NOMO-1 treated with DMSO at 0.1 percent for 48 hours (cell line): Measurements from ENCODE around the gene AKAP8.
"Not testable (repeated sequence)": the region's sequence is repeated elsewhere in the genome, so short reads cannot be mapped to it uniquely, and the experiment has no call there.

Experiments used
- DNase-seq: peaks from one replicate; lab custom pipeline; 2025; ENCODE audit not compliant: unreplicated experiment; lab: John Stamatoyannopoulos, UW

The AKAP8 gene

DNA sequence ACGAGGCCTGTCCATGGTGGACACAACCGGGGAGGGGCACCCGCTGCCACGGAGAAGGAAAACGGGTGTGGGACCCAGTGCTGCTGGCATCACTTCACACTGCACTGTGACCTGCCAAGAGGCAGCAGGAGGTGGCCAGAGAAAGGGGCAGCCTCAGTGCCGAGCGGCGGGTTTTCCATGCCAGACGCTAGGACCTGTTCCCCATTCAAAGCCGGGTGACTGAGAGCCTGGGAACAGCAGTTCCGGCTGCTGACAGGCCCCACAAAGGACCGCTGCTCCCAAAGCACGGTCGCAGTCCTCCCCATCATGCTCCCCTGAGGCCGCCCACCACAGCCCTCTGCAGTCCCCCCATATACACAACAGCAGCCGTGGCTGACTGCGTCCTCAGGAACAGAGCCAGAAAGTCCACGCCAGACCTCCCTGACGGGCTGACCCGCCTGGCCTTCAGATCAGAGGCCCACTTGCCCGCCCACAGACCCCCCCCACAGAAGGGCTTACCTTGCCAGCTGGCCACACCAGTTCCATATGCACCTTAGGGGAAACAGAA, 5.4 kb downstream of the AKAP8 start:
- no peak for DNase-seq

DNA sequence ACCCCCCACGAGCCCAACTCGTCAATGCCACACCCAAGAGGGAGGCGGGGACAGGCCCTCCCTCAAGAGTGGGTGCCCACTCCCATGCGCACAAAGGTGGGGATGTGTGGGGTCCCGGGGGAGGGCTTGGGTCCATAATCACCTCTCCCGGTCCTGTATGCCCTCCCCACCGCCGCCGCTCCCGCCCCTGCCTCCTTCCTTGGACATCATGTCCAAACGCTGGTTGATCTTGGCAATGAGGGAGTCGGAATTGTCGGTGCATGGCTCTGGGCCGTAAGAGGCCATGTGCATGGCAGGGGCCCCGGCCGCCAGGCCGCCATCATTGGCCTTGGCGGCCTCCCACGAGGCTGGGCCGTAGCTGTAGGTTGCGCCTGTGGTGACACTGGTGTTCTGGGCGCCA, 5.9 kb downstream of the AKAP8 start:
- DNase-seq = no peak

DNA sequence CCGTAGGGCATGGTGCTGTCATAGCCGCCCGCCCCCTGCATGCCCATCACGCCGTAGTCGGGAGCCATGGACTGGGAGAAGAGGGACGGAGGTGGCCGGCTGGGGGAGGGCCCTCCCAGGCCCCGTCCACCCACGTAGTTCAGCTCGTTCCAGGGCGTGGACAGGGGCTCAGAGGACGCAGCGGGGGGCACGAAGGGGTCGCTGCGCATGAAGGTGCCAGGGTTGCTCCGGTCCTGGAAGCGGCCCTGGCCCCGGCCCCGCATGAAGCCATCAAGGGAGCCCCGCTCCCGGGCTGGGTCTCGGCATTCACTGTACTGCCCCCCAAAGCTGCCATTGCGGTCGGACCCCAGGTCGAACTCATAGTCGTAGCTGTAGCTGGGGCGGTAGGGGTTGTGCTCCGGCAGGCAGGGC, 6.7 kb downstream of the AKAP8 start:
- DNase-seq = no peak

DNA sequence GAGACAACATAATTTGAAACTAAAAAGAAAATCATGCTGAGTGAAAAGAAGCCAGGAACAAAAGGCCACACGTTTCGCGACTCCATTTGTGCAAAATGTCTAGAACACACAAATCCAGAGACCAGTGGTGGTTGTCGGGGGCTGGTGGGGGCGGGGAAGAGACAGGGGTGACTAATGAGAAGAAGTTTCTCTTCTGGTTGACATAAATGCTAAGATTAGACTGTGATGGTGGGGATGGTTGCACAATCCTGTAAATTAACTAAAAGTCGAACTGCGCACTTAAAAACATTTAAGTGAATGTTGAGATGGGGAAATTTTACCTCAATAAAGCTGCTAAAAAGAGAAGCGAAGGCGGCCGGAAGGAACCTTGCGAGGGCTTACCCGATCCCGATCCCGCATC, 7.1 kb downstream of the AKAP8 start:
- DNase-seq = peak; percentile 88

DNA sequence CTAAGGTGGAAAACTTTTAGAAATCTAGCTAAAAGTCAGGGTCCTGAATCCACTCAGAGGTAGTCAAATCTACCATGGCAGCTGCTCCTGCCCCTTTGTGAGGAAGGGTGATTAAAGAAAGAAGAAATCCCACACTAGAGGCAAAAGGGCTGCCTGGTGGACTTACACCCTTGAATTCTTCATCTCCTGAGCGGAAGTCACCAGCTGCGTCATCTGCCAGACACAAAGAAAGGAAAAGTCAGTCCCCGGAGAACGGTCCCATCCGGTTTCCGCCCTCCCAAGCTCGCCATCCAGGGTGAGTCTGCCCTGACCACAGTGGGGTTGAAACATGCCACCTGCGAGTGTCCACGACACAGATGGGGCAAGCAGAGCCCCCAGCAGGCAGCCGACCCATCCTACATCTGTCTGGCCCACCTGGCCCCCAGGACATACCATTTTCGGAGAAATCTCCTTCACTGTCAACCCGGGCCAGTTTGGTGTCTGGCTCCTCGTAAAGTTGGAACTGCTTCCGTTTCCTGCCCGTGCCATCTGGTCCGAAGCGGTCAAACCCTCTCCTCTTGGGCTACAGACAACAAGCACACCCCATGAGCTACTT, 7.7 kb downstream of the AKAP8 start:
- DNase-seq = no peak

DNA sequence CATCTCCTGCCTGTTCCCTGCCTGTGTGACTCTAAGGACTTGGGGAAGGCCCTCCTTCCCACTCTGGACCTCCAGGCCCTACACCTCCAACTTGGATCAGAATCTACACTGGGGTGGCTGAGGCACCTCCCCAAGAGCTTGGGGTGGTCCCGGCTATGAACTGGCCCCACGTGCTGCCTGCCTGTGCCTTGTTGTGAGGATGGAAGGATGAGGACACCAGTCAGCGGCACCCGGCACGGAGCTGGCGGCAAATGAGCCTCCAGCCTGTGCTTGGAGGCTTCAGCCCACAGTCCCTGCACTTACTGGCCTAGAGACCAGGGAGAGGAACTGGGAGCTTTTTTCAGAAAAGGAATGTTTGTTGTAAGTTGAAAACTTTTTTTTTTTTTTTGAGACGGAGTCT, 8.5 kb downstream of the AKAP8 start:
- DNase-seq = no peak

DNA sequence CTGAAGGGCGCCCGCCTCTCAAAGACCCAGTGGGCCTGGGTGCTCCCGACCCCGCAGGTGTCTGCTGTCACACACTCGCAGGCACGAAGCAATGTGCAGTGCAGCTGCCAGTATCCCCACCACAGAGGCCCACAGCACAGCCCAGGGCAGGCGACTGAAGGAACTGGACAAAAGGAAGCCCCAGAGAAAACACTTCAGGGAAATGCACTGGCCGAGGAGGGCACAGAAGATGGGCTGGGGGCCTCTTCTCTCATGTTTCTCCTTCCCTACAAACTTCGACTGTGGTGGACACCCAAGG, 10.0 kb downstream of the AKAP8 start:
- DNase-seq = no peak

DNA sequence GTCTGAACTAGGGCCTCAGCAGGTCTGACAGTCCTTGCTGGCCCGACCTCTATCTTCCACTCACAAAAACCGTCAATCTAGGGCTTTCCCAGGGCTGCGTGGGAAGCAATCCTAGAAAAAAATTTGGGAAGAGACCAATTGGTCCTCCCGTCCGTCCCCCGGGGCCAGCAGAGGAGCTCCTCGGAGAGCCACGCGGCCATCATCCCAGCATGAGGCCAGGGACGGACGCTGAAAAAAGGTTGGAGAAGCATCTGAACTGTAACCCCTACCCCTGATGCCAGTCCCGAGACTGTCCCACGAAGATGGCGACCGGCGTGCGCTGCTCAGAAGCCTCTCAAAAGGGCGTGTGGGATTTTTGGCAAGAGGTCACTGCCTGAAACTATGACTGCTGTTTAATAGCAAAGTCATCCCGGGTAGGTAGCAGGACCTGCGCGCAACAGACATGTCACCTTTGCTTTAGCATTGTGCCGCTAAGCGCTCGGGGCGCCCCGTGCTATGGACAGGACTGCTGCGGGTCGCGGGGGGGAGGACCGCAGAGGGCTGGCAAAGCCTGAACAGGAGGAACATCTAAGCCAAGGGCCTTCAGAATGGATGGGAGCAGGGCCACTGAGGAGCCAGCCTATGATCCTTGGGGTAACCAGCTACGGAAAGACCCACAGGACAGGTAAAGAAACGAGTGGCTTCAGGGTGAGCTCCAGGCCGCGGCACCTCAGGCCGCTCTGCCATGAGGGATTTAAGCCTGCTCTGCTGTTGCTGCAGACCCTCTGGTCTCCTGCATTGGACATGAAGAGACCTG, 10.6 kb downstream of the AKAP8 start:
- no peak for DNase-seq

DNA sequence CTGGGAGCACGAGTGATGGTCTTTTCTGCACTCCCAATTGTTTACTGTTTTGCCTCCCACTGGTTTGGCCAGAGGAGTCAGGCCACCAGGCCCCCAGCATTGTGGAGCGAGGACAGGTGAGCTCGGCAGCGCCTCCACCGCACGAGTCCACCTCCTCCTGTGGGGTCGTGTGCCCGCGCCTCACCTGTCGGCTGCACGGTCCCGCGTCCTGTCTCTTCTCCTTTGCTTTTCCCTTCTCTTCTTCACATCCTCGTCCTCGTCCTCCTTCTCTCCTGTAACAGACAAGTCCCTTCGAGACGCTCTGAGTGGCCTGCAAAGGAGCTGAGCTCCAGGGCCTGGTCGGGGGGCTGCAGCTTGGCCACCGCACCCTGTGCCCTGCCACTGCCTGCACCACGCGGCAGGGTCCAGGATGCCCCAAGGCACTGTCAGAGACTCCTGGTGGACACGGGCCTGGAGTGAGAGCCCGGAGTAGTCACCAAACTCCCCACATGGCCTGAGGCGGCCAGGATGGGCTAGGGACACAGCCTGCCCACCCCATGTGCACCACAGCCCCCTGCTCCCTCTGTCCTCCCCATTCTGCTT, 11.4 kb downstream of the AKAP8 start:
- no peak for DNase-seq

DNA sequence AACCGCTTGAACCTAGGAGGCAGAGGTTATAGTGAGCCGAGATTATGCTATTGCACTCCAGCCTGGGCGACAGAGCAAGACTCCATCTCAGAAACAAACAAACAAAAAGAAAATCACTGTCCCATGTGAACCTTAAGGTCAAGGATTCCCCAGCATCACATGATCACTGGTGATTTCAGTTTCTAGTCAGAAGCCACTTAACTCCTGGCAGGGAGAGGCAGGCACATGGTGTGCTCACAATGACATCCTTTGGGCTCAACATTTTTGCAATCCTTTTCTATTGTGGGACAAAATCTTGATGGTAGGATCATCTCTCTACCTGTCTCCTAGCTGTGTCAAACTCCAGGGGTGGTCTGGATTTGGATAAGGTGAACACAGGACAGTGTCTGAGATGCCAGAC, 12.1 kb downstream of the AKAP8 start:
- DNase-seq = no peak

DNA sequence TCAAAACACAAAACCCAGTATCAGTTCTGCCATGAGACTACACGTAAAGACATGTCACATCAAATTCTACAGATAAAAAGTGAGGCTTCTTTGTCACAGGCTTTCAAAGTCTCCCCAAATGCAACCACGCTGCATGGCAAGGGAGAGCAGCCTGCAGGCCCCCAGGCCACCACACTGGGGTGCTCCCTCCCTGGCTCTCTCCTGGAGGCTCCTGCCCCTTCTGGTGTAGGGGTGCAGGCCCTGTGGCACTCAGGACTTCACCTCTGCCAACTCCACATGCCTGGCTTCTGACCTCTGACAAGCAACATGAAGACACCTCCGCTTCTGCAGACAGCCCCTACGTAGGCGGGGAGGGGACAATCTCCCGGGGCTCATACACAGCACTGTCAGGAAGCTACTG, 14.3 kb downstream of the AKAP8 start:
- DNase-seq = no peak

DNA sequence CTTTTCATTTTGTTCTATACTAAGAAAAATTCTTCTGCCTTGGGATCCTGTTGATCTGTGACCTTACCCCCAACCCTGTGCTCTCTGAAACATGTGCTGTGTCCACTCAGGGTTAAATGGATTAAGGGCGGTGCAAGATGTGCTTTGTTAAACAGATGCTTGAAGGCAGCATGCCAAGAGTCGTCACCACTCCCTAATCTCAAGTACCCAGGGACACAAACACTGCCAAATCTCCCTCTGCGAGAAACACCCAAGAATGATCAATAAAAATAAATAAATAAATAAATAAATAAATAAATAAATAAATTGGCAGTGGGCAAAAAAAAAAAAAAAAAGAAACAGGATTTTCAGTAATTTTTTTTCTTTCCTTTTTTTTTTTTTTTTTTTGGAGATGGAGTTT, 15.8 kb downstream of the AKAP8 start:
- DNase-seq = not testable (repeated sequence)

DNA sequence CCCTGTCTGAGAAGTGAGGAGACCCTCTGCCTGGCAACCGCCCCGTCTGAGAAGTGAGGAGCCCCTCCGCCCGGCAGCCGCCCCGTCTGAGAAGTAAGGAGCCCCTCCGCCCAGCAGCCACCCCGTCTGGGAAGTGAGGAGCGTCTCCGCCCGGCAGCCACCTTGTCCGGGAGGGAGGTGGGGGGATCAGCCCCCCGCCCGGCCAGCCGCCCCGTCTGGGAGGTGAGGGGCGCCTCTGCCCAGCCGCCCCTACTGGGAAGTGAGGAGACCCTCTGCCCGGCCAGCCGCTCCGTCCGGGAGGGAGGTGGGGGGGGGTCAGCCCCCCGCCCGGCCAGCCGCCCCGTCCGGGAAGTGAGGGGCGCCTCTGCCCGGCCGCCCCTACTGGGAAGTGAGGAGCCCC, 16.5 kb downstream of the AKAP8 start:
- not testable (repeated sequence) for DNase-seq

DNA sequence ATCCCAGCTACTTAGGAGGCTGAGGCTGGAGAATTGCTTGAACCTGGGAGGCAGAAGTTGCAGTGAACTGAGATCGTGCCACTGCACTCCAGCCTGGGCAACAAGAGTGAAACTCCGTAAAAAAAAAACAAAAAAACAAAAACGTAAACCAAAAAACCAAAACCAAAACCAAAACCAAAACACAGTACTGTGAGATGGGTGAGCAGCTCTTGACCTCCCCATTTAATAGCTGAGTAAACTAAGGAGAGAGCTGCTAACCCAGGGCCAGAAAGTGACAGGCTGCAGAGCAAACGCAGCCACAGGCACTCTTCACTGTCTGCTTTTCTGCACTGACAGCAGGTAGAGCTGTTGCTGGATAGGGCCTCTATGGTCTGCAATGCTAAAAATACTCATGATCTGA, 19.6 kb downstream of the AKAP8 start:
- DNase-seq = not testable (repeated sequence)

DNA sequence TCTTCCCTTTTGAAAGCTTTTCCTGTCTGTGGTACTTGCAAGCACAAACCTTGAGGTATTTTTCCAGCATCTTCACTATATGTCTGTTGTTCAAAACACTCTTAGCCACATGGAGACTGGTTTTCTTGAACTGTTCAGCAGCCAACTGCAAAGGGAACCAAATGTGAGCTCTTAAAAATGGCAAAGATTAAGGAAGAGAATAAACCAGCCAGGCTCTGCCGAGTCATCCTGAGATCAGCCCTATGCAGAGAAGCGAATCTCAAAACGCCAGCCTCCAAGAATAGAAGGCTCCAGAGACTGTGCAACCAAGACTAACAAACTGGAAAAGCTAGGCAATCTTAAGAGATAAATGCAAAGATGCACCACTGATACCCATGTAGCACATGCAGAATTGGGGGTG, 20.7 kb downstream of the AKAP8 start:
- no peak for DNase-seq

DNA sequence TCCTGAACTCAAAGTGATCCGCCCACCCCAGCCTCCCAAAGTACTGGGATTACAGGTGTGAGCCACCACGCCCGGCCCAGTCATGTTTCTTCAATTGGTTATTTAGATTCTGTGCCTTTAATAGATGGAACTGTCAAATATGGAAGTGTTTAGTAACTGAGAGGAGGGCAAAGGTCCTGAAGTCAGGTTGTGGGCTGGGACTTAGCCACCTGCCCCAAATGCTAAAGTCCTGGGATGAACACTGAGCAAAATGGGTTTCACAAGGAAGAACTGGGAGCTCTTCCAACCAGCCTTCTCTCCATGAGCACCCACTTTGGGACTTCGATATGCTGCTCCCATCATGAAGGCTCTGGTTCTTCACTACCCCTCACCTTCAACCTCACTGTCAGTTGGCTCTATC, 21.7 kb downstream of the AKAP8 start:
- DNase-seq = no peak

DNA sequence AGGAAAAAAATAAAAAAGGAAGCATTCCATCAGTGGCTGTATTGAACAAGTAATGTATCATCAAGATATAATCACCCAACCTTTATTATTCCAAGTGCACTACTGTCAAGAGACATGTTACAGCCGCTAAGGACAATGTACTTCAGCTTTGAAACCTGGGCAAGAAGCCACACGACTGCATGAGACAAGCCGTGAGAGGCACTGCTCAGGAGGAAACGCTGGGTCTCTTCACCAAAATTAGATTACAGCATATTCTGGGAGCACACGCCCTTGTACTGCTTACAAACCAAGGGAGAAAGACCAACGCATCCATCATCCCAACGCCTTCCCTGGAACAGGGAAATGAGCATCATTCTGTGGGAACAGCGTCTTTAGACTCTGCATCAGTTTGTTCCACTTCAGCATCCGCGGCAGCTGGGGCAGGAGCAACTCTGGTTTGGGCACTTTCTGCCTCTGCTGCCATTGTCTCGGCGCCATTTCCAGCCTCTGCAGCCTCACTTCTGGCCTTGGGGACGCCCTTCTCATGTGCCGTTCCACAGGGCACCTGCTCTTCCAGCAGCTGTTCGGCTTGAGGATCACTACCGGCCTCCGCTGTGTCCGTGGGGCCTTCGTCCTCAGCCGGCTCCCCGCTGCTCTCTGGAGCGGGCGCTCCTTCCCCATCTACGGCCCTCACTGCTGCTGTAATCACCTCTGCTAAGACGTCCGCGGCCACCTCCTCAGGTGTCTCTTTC, 24.9 kb downstream of the AKAP8 start:
- DNase-seq = no peak

DNA sequence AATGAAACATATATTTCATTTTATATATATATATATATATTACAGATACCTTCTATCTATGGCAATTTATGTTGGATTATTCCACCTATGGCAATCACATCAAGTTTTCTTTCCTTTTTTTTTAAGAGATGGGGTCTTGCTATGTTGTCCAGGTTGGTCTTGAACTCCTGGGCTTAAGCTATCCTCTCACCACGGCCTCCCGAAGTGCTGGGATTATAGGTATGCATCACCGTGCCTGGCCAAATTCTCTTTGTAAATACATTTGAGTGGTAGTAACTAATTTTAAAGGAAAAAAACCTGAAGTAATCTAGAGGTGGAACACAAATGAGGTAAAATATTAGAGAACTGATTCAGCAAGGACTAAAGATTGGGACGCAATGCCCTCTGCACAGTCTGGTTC, 25.7 kb downstream of the AKAP8 start:
- no peak for DNase-seq

DNA sequence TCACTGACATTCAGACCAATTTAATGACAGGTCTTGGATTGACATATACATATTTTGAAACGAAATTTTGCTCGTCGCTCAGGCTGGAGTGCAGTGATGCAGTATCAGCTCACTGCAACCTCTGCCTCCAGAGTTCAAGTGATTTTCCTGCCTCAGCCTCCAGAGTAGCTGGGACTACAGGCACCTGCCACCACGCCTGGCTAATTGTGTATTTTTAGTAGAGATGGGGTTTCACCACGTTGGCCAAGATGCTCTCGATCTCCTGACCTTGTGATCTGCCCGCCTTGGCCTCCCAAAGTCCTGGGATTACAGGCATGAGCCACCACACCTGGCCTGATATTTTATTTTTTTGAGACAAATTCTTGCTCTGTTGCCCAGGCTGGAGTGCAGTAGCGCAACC, 27.1 kb downstream of the AKAP8 start:
- not testable (repeated sequence) for DNase-seq

DNA sequence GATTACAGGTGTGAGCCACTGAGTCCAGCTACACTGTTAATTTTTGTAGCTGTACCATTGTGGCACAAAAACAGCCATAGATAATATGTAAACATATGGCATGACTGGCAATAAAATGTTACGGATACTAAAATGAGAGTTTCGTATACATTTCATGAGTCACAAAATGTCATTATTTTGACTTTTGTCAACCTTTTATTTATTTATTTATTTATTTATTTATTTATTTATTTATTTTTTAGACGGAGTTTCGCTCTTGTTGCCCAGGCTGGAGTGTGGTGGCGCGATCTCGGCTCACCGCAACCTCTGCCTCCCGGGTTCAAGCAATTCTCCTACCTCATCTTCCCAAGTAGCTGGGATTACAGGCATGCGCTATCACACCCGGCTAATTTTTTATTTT, 38.3 kb downstream of the AKAP8 start:
- not testable (repeated sequence) for DNase-seq

DNA sequence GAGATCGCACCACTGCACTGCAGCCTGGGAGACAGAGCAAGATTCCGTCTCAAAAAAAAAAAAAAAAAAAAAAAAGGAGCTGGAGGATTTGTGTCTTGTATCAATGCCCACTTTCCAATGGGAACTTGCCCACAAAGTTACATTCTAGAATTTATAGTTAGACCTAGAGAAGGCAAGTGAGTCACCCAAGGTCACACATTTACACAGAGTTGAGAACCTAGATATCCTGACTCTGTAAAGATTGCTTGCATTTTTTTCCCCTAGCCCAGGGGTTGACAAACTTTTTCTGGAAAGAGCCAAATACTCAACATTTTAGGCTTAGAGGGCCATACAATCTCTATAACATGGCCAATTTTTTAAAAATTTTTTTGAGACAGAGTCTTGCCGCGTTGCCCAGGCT, 39.5 kb downstream of the AKAP8 start:
- DNase-seq = no peak

DNA sequence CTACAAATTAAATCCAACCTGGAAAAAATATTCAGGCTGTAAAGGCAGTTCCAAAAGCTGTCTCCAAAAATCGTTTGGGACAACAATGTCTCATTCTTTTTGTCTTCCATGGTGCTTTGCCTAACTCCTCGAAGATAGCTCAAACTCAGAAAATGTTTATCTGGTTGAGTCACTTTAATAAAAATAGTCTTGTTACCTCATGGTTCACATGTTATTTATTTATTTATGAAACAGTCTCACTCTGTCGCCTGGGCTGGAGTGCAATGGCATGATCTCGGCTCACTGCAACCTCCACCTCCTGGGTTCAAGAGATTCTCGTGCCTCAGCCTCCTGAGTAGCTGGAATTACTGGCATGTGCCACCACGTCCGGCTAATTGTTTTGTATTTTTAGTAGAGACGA, 42.4 kb downstream of the AKAP8 start:
- DNase-seq = no peak
